ENCODE measurements around the gene EPHA3. TPM values are rescaled to one million over a fixed set of nuclear protein-coding genes. Genes with fewer than 3 reads are reported as not detected.

Gene EPHA3
- total RNA-seq, 3 donors from 2014 or later: not detected

DNA sequence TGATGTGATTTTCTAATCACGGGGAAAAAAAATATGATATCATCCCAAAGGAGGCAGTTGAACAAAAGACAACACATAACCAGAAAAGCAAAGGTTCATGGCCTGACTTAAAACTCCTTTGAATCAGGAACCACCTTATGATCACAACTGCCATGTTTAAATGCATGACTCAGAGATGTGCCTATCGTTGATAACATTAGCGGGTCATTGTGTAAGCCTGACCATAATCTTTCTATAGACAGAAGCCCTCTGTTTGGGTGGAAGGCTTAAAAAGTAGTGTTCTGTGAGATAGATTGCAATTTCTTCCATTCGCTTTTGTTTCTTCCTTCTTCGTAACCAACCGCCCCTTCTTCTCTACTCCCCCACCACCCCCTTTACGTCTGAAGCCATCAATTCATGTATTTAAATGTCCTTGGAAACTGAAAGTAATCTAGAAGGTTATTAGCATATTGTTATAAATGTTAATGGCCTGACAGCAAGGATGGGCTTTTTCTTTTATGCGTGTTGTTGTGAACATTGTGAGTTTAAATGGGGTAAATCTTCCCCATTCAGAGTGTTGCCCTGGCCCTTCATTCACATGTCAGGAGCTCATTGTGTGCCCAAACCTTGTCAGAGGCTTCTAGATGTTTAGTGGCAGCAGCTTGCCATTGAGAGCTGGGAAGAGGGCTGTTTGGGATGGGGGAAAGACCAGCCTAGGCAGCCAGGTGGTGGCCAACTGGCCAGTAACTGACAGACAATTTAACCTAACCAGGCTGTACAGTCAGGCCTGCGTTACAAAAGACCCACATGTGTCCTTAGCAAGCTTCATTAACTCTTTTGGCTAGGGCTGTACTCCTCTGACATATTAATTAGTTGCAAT, 64.5 kb downstream of the EPHA3 start:
- DNase-seq: no peak
- Mint-ChIP-seq H3K27me3 (ENCODE audit: low read depth) (no peaks in the 10 kb centered on the region), H3K4me1 (ENCODE audit: low read depth) (no peaks in the 10 kb centered on the region), H3K4me3 (no peak overlapping the region), H3K36me3 (ENCODE audit: insufficient read depth) (no peaks in the 10 kb centered on the region), H3K9me3 (no peaks in the 10 kb centered on the region)
- no peak for ATAC-seq

GRCh38 chr3:89173546-89173945, 66.1 kb downstream of the EPHA3 start:
- Mint-ChIP-seq H3K4me1 (ENCODE audit: low read depth) (no peaks in the 10 kb centered on the region), H3K27me3 (ENCODE audit: low read depth) (no peaks in the 10 kb centered on the region), H3K9me3 (no peaks in the 10 kb centered on the region), H3K4me3 (no peak overlapping the region), H3K36me3 (ENCODE audit: insufficient read depth) (no peaks in the 10 kb centered on the region)
- DNase-seq (no peak), ATAC-seq (no peak)

DNA sequence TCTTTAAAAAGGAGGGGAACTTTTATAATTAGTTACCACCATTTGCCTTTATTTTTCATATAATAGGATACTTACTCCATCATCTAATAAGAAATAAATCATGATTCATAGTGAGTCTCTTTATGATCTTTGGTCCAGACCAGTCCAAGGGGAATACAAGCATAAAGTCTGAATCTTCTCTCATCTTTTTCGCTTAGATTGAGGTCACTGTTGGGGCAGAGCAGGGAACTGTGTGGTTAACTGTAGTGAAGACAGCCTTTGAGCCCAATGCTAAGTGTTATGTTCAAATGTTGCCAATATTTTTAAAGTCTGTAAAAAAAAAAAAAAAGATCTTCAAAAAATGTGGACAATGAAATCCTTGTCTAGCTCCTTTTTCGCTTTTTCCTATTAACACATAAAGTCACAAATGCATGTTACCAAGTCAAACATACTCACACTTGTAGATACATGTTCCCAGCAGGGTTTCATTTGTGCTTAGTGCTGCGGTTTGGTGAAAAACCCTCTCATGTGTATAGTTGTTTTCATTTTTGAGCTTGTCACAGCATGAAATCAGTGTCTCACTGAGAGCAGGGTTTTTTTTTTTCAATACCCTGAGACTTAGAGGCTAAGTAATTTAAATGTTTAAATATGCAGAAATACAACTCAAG, 72.1 kb downstream of the EPHA3 start:
- H3K36me3 Mint-ChIP-seq (ENCODE audit: insufficient read depth): no peaks in the 10 kb centered on the region
- no peaks in the 10 kb centered on the region for H3K27me3 Mint-ChIP-seq (ENCODE audit: low read depth)
- no peaks in the 10 kb centered on the region for H3K4me1 Mint-ChIP-seq (ENCODE audit: low read depth)
- no peak for DNase-seq
- H3K9me3 Mint-ChIP-seq: peaks cover 3% of the 10 kb centered on the region
- no peak overlapping the region for H3K4me3 Mint-ChIP-seq
- no peak for ATAC-seq

- no peaks in the 10 kb centered on the region for H3K27me3 Mint-ChIP-seq (ENCODE audit: low read depth)
- ATAC-seq (no peak), DNase-seq (no peak)
- H3K4me3 Mint-ChIP-seq: no peak overlapping the region
- peaks cover 3% of the 10 kb centered on the region for H3K9me3 Mint-ChIP-seq
- no peaks in the 10 kb centered on the region for H3K36me3 Mint-ChIP-seq (ENCODE audit: insufficient read depth)
- no peaks in the 10 kb centered on the region for H3K4me1 Mint-ChIP-seq (ENCODE audit: low read depth)
Measured at GRCh38 chr3:89180334-89180733, 72.9 kb downstream of the EPHA3 start.

- DNase-seq (no peak), ATAC-seq (no peak)
- Mint-ChIP-seq H3K4me1 (ENCODE audit: low read depth) (no peaks in the 10 kb centered on the region), H3K36me3 (ENCODE audit: insufficient read depth) (no peaks in the 10 kb centered on the region), H3K27me3 (ENCODE audit: low read depth) (no peaks in the 10 kb centered on the region), H3K4me3 (no peak overlapping the region), H3K9me3 (peaks cover 11% of the 10 kb centered on the region)
Measured at GRCh38 chr3:89182056-89182455, 74.6 kb downstream of the EPHA3 start.

GRCh38 chr3:89184151-89184995, 77.0 kb downstream of the EPHA3 start:
- H3K9me3 Mint-ChIP-seq: peaks cover 18% of the 10 kb centered on the region
- H3K4me3 Mint-ChIP-seq: no peak overlapping the region
- no peaks in the 10 kb centered on the region for H3K36me3 Mint-ChIP-seq (ENCODE audit: insufficient read depth)
- no peaks in the 10 kb centered on the region for H3K4me1 Mint-ChIP-seq (ENCODE audit: low read depth)
- no peak for ATAC-seq
- no peaks in the 10 kb centered on the region for H3K27me3 Mint-ChIP-seq (ENCODE audit: low read depth)
- no peak for DNase-seq

DNA sequence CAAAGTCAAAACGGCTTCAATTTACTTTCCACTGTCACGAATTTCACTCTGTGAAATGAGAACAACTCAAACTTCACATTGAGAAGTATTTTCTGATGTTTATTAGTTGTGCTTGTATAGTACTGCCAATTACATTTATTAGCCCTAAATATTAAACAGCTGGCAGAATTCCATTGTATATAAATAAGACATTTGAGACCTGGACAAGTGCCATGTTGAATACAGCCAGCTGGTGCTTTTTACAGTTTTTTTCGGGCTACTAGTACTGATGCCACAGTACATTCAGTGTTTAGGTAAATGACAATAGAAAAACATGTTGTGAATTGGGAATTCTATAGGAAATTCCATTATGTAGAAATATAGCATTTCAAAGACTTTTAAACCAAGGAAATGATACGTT, 79.0 kb downstream of the EPHA3 start:
- Mint-ChIP-seq H3K36me3 (ENCODE audit: insufficient read depth) (no peaks in the 10 kb centered on the region), H3K9me3 (peaks cover 18% of the 10 kb centered on the region), H3K4me3 (no peak overlapping the region), H3K27me3 (ENCODE audit: low read depth) (no peaks in the 10 kb centered on the region), H3K4me1 (ENCODE audit: low read depth) (no peaks in the 10 kb centered on the region)
- no peak for ATAC-seq
- DNase-seq: no peak

DNA sequence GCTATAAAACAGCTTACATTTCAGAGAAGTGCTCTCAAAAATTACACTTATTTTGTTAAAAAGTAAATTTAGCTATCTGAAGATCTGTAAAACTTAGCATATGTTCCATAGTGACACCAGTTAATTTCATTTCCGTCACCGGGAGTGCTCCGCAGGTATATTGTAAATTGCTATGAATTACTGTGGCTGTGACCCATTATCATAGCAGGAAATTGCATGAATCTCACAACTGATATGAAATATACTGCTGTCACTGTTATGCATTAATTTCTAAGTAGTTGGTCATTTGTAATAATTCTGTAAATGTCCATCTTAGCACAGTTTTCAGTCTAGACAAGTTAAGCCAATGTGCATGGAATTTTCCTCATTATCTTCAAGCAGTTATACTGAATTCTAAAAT, 91.2 kb downstream of the EPHA3 start:
- Mint-ChIP-seq H3K36me3 (ENCODE audit: insufficient read depth) (no peaks in the 10 kb centered on the region), H3K4me1 (ENCODE audit: low read depth) (no peaks in the 10 kb centered on the region), H3K4me3 (no peak overlapping the region), H3K9me3 (peaks cover 9% of the 10 kb centered on the region), H3K27me3 (ENCODE audit: low read depth) (no peaks in the 10 kb centered on the region)
- DNase-seq: no peak
- ATAC-seq: no peak

GRCh38 chr3:89212619-89213018, 105.2 kb downstream of the EPHA3 start:
- no peaks in the 10 kb centered on the region for H3K4me1 Mint-ChIP-seq (ENCODE audit: low read depth)
- no peak overlapping the region for H3K4me3 Mint-ChIP-seq
- ATAC-seq (no peak), DNase-seq (no peak)
- no peaks in the 10 kb centered on the region for H3K27me3 Mint-ChIP-seq (ENCODE audit: low read depth)
- peaks cover 4% of the 10 kb centered on the region for H3K9me3 Mint-ChIP-seq
- H3K36me3 Mint-ChIP-seq (ENCODE audit: insufficient read depth): no peaks in the 10 kb centered on the region

- Mint-ChIP-seq H3K36me3 (ENCODE audit: insufficient read depth) (no peaks in the 10 kb centered on the region), H3K4me1 (ENCODE audit: low read depth) (no peaks in the 10 kb centered on the region), H3K4me3 (no peak overlapping the region), H3K27me3 (ENCODE audit: low read depth) (no peaks in the 10 kb centered on the region), H3K9me3 (no peaks in the 10 kb centered on the region)
- no peak for DNase-seq
- no peak for ATAC-seq
Measured at GRCh38 chr3:89216016-89216739, 108.8 kb downstream of the EPHA3 start.

DNA sequence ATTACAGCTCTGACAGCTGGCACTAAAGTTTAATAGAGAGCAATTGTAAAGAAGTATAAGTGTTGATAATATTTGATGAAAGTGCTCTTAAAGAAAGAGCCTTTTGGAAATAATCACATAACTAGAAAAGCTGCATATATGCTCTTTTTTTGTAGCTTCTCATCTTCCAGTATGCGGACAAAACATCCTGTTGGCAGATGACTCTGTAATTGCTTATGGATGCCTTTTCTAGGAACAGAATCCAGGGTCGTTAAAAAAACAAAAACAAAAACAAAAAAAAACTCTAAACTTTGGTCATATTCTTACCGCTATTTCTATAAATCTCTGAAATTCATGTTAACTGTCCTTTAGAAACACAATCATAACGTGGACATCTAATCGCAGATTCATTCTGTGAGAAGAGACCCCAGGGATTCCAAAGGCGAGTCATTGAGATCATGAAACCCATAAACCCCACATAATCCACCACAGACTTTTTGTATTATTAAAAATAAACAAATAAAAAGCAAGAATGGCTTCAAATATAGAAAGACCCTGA, 109.8 kb downstream of the EPHA3 start:
- no peak for DNase-seq
- no peaks in the 10 kb centered on the region for H3K9me3 Mint-ChIP-seq
- no peaks in the 10 kb centered on the region for H3K4me1 Mint-ChIP-seq (ENCODE audit: low read depth)
- ATAC-seq: no peak
- H3K27me3 Mint-ChIP-seq (ENCODE audit: low read depth): no peaks in the 10 kb centered on the region
- H3K4me3 Mint-ChIP-seq: no peak overlapping the region
- no peaks in the 10 kb centered on the region for H3K36me3 Mint-ChIP-seq (ENCODE audit: insufficient read depth)

DNA sequence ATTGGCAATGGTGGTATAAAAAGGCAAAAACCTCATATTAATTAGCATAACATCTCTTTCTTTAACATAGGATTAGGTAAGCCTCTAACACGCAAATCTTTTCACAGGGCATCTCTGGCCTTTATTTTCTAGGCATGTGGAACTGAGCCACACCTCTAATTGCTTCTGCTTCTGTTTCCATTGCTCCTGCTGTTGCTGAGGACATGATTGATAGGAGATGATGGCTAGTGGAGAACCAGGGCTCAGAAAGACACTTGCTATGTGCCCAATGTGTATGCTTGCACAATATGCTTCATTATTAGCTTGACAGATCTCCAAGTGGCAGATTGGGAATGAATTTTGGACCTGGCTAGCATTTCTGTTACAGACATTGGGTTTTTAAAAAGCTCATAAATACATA, 114.5 kb downstream of the EPHA3 start:
- ATAC-seq (no peak), DNase-seq (no peak)
- Mint-ChIP-seq H3K27me3 (ENCODE audit: low read depth) (no peaks in the 10 kb centered on the region), H3K4me1 (ENCODE audit: low read depth) (no peaks in the 10 kb centered on the region), H3K9me3 (no peaks in the 10 kb centered on the region), H3K4me3 (no peak overlapping the region), H3K36me3 (ENCODE audit: insufficient read depth) (no peaks in the 10 kb centered on the region)

GRCh38 chr3:89223188-89223587, 115.8 kb downstream of the EPHA3 start:
- Mint-ChIP-seq H3K9me3 (no peaks in the 10 kb centered on the region), H3K27me3 (ENCODE audit: low read depth) (no peaks in the 10 kb centered on the region), H3K4me1 (ENCODE audit: low read depth) (no peaks in the 10 kb centered on the region), H3K36me3 (ENCODE audit: insufficient read depth) (no peaks in the 10 kb centered on the region), H3K4me3 (no peak overlapping the region)
- no peak for DNase-seq
- no peak for ATAC-seq

DNA sequence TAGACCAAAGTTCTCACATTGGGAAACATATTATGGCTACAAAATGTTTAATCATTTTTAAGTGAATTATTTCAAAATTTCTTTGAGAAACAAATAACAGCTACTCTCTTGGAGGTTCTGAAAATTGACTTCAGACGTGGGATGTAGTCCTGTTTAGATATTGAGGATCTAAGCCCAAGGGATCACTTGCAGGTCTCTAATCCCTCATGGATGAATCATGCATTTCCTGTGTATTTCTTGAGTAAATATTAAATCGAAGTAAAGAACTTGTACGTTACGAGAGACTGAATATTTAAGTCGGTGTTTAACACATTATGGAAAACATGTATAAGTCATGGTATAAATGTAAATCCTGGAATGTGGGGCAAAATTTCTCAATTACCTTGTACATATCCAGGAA, 119.8 kb downstream of the EPHA3 start:
- DNase-seq: no peak
- Mint-ChIP-seq H3K4me3 (no peak overlapping the region), H3K27me3 (ENCODE audit: low read depth) (no peaks in the 10 kb centered on the region), H3K9me3 (no peaks in the 10 kb centered on the region), H3K4me1 (ENCODE audit: low read depth) (no peaks in the 10 kb centered on the region), H3K36me3 (ENCODE audit: insufficient read depth) (no peaks in the 10 kb centered on the region)
- ATAC-seq: no peak
